NCI-H69 (cell line): ENCODE data around the gene SLC4A2.
"Not testable (repeated sequence)": the region's sequence is repeated elsewhere in the genome, so short reads cannot be mapped to it uniquely, and the experiment has no call there.

ENCODE experiments used
- DNase-seq: peaks from one replicate; lab custom pipeline; 2025; lab: John Stamatoyannopoulos, UW

Gene SLC4A2, protein sequence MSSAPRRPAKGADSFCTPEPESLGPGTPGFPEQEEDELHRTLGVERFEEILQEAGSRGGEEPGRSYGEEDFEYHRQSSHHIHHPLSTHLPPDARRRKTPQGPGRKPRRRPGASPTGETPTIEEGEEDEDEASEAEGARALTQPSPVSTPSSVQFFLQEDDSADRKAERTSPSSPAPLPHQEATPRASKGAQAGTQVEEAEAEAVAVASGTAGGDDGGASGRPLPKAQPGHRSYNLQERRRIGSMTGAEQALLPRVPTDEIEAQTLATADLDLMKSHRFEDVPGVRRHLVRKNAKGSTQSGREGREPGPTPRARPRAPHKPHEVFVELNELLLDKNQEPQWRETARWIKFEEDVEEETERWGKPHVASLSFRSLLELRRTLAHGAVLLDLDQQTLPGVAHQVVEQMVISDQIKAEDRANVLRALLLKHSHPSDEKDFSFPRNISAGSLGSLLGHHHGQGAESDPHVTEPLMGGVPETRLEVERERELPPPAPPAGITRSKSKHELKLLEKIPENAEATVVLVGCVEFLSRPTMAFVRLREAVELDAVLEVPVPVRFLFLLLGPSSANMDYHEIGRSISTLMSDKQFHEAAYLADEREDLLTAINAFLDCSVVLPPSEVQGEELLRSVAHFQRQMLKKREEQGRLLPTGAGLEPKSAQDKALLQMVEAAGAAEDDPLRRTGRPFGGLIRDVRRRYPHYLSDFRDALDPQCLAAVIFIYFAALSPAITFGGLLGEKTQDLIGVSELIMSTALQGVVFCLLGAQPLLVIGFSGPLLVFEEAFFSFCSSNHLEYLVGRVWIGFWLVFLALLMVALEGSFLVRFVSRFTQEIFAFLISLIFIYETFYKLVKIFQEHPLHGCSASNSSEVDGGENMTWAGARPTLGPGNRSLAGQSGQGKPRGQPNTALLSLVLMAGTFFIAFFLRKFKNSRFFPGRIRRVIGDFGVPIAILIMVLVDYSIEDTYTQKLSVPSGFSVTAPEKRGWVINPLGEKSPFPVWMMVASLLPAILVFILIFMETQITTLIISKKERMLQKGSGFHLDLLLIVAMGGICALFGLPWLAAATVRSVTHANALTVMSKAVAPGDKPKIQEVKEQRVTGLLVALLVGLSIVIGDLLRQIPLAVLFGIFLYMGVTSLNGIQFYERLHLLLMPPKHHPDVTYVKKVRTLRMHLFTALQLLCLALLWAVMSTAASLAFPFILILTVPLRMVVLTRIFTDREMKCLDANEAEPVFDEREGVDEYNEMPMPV

GRCh38 chr7:151059367-151060112 lies at the start of gene SLC4A2:
Gene SLC4A2 (plus strand): TSS chr7:151059589. CDS start chr7:151061988, 2,399 bp downstream.
- peak; percentile 90 for DNase-seq

GRCh38 chr7:151010037-151010306 lies 49.4 kb upstream of the SLC4A2 start:
- DNase-seq: no peak

- no peak for DNase-seq
Measured at GRCh38 chr7:151010307-151011096, 48.9 kb upstream of the SLC4A2 start.

- DNase-seq: no peak
Measured at GRCh38 chr7:151011097-151011409, 48.3 kb upstream of the SLC4A2 start.

DNA sequence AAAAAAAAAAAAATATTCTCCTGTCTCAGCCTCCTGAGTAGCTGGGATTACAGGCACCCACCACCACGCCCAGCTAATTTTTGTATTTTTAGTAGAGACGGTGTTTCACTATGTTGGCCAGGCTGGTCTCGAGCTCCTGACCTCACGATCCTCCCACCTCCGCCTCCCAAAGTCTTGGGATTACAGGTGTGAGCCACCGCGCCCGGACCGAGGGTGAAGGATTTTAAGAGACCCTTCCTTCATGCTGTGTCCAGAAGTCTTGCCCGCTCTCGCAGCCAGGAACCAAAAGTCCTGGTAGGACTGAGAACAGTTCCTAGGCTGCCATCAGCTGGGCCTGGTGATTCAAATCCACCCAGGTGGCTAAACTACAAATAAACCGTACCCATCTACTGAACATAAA lies 47.8 kb upstream of the SLC4A2 start:
- not testable (repeated sequence) for DNase-seq

GRCh38 chr7:151012031-151012692 lies 47.2 kb upstream of the SLC4A2 start:
- DNase-seq: no peak

DNA sequence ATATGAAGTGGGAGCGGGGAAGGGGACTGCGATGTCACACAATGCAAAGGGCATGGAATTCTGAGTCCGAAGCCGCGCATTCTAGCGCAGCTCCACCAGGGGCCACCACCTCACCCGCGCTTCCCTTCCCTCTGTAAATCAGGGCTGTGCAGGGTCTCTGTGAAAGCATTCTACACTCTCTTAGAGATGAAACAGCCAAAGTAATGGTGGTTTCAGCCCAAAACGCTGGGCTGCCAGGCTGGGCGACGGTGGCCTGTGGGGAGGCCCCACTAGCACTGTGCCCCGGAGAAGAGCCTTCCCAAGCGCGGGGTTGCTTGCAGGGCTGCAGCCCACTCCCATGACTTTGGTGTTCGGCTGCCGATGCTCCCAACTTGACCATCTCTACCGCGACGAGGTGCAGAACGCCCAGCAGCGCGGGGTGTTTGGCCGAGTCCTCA lies 46.5 kb upstream of the SLC4A2 start:
- DNase-seq: peak; percentile 30

- DNase-seq: no peak
Measured at GRCh38 chr7:151013356-151013732, 46.0 kb upstream of the SLC4A2 start.

DNA sequence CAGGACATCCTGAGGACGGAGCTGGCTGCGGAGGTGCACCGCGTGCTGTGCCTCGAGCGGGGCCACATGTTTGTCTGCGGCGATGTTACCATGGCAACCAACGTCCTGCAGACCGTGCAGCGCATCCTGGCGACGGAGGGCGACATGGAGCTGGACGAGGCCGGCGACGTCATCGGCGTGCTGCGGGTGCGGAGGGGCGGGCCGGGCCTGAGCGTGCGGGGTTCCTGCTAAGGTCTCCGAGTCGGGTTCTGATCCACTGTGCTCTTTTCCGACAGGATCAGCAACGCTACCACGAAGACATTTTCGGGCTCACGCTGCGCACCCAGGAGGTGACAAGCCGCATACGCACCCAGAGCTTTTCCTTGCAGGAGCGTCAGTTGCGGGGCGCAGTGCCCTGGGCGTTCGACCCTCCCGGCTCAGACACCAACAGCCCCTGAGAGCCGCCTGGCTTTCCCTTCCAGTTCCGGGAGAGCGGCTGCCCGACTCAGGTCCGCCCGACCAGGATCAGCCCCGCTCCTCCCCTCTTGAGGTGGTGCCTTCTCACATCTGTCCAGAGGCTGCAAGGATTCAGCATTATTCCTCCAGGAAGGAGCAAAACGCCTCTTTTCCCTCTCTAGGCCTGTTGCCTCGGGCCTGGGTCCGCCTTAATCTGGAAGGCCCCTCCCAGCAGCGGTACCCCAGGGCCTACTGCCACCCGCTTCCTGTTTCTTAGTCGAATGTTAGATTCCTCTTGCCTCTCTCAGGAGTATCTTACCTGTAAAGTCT lies 45.5 kb upstream of the SLC4A2 start:
- no peak for DNase-seq

- DNase-seq: no peak
Measured at GRCh38 chr7:151014950-151015349, 44.4 kb upstream of the SLC4A2 start.

DNA sequence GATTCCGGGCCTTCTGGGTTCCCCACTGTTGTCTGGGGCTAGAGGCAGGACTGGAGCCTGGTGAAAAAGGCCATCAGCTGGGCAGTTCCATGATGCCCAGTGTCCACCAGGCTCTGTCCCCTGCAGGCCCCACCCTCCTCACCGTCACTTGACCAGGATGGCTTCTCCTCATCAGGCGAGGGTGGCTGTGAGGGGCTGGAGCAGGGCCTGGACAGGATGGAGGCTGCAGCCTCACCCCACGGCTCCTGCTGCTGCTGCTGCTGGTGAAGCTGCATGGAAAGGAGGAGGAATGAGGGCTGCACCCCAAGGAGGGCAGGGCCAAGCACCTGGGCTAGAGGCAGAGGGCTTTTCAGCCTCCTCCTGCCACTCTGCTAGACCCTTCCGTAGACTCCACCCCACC lies 43.4 kb upstream of the SLC4A2 start:
- no peak for DNase-seq

DNA sequence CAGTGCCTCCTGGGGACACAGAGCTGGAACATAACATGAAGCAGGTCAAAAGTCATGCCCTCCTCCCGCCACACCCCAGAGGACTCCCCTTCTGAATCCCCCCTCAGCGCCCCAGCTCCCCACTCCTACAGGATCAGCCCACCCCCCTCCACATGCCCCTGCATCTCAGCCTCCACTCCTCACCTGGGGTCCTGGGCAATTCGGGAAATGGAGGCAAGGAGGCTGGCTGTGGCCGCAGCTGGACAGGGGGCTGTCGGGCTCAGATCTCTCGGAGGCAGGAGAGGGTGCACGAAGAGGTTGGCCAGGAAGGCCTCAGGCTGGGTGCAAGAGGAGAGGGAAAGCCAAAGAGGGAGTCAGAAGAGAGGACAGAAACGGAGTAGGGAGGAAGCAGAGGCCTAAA lies 42.9 kb upstream of the SLC4A2 start:
- no peak for DNase-seq

DNA sequence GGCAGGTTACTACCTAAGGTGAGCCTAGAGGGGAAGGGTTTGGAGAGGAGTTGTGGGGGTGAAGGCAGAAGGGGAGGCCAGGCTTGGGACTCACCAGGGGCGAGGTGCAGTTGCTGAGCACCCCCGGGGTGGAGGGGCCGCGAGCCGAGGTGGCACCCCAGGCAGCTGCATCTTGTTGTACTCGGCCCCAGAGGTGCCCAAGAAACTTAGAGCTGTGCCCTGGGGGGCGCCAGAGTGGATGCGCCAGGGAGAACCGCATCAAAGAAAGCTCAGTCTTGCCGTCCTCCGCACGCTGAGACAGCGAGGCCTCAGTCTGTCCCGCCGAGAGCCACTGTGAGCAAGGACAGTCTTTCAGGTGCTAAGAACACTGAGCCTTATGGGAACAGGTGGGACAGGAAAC lies 42.4 kb upstream of the SLC4A2 start:
- no peak for DNase-seq

- DNase-seq: peak; percentile 29
Measured at GRCh38 chr7:151017370-151017952, 41.9 kb upstream of the SLC4A2 start.

DNA sequence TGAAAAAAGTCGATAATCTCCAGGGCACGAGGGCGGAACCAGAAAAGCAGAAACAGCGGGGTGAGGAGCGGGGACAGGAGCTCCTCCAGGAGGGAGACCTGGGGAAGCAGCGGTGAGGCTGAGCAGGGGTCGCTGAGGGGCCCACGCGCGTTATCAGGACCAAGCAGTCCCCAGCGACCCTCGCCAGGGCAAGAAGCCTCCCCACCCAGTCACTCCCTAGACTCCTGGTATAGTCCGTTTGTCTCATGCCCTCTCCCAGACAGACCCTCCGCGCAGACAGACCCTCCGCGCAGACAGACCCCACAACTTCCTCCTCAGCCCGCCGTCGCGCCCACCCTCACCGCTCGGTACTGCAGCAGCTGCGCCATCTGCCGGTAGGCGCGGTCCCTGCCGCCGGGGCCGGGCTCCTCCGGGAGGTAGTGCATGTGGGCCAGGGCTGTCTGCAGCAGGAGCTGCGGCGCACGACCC lies 41.4 kb upstream of the SLC4A2 start:
- DNase-seq: peak; percentile 86

DNA sequence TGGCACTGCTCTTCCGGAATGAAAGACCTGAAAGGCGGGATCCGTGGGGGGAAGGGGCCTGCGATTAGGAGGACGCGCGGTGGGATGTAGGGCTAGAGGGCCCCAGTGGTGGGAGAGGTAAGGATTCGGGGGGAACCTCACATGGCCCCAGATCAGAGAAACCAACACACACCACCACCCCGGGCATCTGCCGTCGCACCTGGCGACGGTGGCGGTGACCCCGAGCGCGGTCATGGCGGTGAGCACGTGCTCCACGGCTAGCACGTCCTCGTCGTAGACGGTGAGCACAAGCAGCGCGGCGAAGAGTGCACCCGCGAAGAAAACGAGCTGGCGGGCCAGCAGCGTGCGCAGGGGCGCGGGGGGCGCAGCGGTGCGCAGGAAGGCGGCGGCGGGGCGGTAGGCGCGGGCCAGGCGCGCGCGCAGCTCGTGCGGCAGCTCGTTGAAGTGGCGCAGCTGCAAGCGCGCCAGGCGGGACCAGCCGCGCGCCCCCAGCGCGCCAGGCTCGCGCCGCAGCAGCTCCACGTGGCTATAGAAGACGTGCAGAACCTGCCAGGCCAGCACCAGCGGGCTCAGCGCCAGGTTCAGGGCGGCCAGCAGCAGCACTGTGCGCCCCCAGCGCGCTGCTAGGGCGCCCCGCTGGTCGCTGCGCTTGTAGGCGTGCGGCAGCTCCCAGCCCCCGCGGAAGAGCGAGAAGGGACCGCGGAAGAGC lies 40.8 kb upstream of the SLC4A2 start:
- DNase-seq: peak; percentile 81

- no peak for DNase-seq
Measured at GRCh38 chr7:151019130-151019447, 40.3 kb upstream of the SLC4A2 start.

DNA sequence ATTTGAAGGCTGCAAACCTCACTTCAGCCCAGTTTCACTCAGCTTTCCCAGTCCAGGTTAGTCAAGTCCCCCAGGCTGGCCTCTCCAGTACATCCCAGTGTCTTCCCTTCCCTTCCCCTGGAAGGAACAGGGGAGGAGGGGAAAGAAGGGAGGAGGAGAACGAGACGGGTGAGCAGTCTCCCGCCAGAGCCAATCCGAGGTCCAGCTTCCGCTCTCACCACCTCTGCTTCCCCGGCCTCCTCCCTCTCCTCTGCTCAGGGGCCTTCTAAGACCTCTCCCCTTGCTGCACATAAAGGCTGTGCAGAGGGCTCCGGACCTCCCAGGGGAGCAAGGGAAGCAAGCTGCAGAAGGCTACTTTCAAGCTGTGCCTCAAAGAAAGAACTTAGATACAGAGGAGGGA lies 39.2 kb upstream of the SLC4A2 start:
- DNase-seq: peak; percentile 15

- no peak for DNase-seq
Measured at GRCh38 chr7:151023232-151023631, 36.2 kb upstream of the SLC4A2 start.
